Retina (tissue), 1 donor: ENCODE measurements around the gene TLE1.
A peak's percentile ranks its signal among the peaks of the same experiment; 100 is the strongest.
"Not testable (repeated sequence)": the region's sequence is repeated elsewhere in the genome, so short reads cannot be mapped to it uniquely, and the experiment has no call there.

ENCODE experiments used
- DNase-seq: peaks from one replicate; pipeline ENCODE4 v3.0.0-alpha.2; 2016

Gene TLE1

GRCh38 chr9:81621785-81622259 lies 67.5 kb downstream of the TLE1 start:
- DNase-seq: peak; percentile 85

- DNase-seq: peak; percentile 47
These were observed 68.2 kb downstream of the TLE1 start for GRCh38 chr9:81621118-81621517.

- no peak for DNase-seq
These were observed 69.4 kb downstream of the TLE1 start for GRCh38 chr9:81620002-81620390.

GRCh38 chr9:81619353-81620001 lies 69.9 kb downstream of the TLE1 start:
- no peak for DNase-seq

- no peak for DNase-seq
These were observed 70.4 kb downstream of the TLE1 start for GRCh38 chr9:81618923-81619322.

- DNase-seq: no peak
These were observed 73.2 kb downstream of the TLE1 start for GRCh38 chr9:81616141-81616540.

GRCh38 chr9:81614335-81614734 lies 75.0 kb downstream of the TLE1 start:
- no peak for DNase-seq

- DNase-seq: no peak
These were observed 76.1 kb downstream of the TLE1 start for GRCh38 chr9:81613002-81613812.

- DNase-seq: no peak
These were observed 77.7 kb downstream of the TLE1 start for GRCh38 chr9:81611664-81612063.

GRCh38 chr9:81610740-81611107 lies 78.6 kb downstream of the TLE1 start:
- DNase-seq: no peak

GRCh38 chr9:81609782-81610739 lies 79.3 kb downstream of the TLE1 start:
- no peak for DNase-seq

GRCh38 chr9:81608289-81608657 lies 81.1 kb downstream of the TLE1 start:
- no peak for DNase-seq

- DNase-seq: no peak
These were observed 81.6 kb downstream of the TLE1 start for GRCh38 chr9:81607593-81608288.

GRCh38 chr9:81606261-81606660 lies 83.1 kb downstream of the TLE1 start:
- DNase-seq: not testable (repeated sequence)

GRCh38 chr9:81605170-81605670 lies 84.1 kb downstream of the TLE1 start:
- DNase-seq: no peak

GRCh38 chr9:81604306-81605169 lies 84.8 kb downstream of the TLE1 start:
- no peak for DNase-seq

GRCh38 chr9:81602887-81603680 lies 86.3 kb downstream of the TLE1 start:
- no peak for DNase-seq

- no peak for DNase-seq
These were observed 87.4 kb downstream of the TLE1 start for GRCh38 chr9:81601639-81602623.

- no peak for DNase-seq
These were observed 88.7 kb downstream of the TLE1 start for GRCh38 chr9:81600631-81601030.
